T-helper 2 cell treated with Interferon-gamma antibody and Interleukin-4, amounts not matched to agents 5 μg/mL and 100 μg/mL, for 36 hours (primary cell): ENCODE results near the gene UCK2.
A peak's percentile ranks its signal among the peaks of the same experiment; 100 is the strongest.

Experiments used
- DNase-seq: peaks from one replicate; pipeline ENCODE4 v3.0.0; 2021; ENCODE audit warnings: low spot score
- H3K27ac Mint-ChIP-seq: one replicate; pipeline ENCODE4 v1.8.0; 2021; ENCODE audit warnings: mild to moderate bottlenecking, mixed read lengths
- H3K27me3 Mint-ChIP-seq: one replicate; pipeline ENCODE4 v1.8.0; 2021; ENCODE audit warnings: low read depth, mixed read lengths
- H3K36me3 Mint-ChIP-seq: one replicate; pipeline ENCODE4 v1.8.0; 2021; ENCODE audit warnings: low read depth, mixed read lengths
- H3K4me1 Mint-ChIP-seq: one replicate; pipeline ENCODE4 v1.8.0; 2021; ENCODE audit warnings: low read depth, mixed read lengths
- H3K4me3 Mint-ChIP-seq: one replicate; pipeline ENCODE4 v1.8.0; 2022; ENCODE audit warnings: mild to moderate bottlenecking, moderate library complexity, mixed read lengths
- H3K9me3 Mint-ChIP-seq: one replicate; pipeline ENCODE4 v1.8.0; 2021; ENCODE audit warnings: mixed read lengths

The UCK2 gene

DNA sequence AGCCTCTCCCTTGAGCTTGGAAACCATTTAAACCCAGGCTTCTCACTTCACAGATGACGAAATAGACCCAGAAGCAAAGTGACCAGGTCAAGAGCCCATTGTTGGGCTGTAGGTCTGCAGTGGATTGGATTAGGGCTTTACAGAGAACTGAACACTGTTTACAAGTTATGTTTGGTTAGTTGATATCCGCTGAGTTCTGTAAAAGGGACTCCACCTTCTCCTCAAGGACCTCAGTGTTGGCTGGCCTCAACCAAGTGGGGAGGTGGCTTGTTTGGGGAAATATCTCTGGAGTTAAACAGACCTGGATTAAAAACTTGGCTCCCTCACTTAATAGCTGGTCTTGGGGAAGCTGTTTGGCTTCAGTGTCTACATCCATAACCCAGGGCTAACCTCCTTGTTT is 88.1 kb downstream of the UCK2 start:
- H3K36me3 Mint-ChIP-seq, result peaks cover 3% of the 10 kb centered on the region
- no peaks in the 10 kb centered on the region for H3K9me3 Mint-ChIP-seq
- H3K4me1 Mint-ChIP-seq, result peaks cover 8% of the 10 kb centered on the region
- no peaks in the 10 kb centered on the region for H3K27me3 Mint-ChIP-seq
- no peak overlapping the region for H3K4me3 Mint-ChIP-seq
- no peak overlapping the region for H3K27ac Mint-ChIP-seq
- no peak for DNase-seq

DNA sequence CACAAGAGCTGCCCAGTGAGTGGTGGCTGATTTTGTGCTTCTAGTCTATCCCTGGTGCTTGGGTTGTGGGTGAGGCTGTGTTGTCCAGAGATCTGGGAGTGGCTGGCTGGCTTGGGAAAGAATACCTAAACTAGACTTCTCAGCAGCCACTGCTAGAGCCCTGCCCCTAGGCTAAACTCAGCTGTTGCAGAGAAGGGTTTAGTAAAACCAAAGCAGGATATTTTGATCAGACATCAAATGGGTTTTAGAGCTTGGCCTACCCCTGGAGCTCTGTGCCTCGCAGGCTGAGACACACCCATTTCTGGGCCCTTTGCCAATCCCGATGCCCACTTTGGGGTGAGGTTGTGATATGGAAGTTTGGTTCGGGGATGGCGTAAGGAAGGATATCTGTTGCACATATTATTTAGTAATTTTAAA is 88.5 kb downstream of the UCK2 start:
- Mint-ChIP-seq H3K4me1 (peaks cover 8% of the 10 kb centered on the region), H3K27me3 (no peaks in the 10 kb centered on the region), H3K4me3 (no peak overlapping the region), H3K36me3 (peaks cover 2% of the 10 kb centered on the region), H3K27ac (no peak overlapping the region), H3K9me3 (no peaks in the 10 kb centered on the region)
- no peak for DNase-seq

DNA sequence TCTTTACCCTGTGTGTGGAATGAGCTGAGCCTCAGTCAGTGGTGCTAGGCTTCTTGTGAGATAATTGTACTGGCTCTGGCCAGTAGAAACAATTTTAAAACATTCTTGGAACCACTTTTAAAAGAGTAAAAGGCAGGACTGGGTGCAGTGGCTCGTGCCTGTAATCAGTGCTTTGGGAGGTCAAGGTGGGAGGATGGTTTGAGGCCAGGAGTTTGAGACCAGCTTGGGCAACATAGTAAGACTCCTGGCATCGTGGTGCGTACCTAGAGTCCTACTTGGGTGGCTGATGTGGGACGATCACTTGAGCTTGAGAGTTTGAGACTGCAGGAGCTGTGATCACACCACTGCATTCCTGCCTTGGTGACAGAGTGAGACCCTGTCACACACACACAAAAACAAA is 89.8 kb downstream of the UCK2 start:
- Mint-ChIP-seq H3K27me3 (peaks cover 4% of the 10 kb centered on the region), H3K4me1 (peaks cover 8% of the 10 kb centered on the region), H3K27ac (no peak overlapping the region), H3K36me3 (peaks cover 2% of the 10 kb centered on the region), H3K4me3 (no peak overlapping the region), H3K9me3 (no peaks in the 10 kb centered on the region)
- no peak for DNase-seq

DNA sequence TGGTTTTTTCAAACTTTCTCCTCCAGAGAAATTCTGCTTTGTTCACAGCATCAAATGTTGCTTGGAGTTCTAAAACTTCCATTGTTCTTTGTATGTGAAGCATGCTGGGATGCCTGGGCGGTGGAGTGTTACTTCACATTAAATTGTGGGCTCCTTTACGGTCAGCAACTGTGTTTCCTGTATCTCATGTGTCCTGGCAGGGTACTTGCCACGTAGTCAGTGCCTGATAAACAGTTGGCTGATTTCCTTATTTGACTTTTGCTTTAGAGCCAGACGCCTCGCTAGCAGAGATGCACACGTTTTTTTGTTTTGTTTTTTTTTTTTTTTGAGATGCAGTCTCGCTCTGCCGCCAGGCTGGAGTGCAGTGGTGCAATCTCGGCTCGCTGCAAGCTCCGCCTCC is 96.7 kb downstream of the UCK2 start:
- Mint-ChIP-seq H3K27me3 (peaks cover 16% of the 10 kb centered on the region), H3K4me1 (peaks cover 15% of the 10 kb centered on the region), H3K9me3 (no peaks in the 10 kb centered on the region), H3K36me3 (no peaks in the 10 kb centered on the region), H3K4me3 (no peak overlapping the region), H3K27ac (no peak overlapping the region)
- no peak for DNase-seq

DNA sequence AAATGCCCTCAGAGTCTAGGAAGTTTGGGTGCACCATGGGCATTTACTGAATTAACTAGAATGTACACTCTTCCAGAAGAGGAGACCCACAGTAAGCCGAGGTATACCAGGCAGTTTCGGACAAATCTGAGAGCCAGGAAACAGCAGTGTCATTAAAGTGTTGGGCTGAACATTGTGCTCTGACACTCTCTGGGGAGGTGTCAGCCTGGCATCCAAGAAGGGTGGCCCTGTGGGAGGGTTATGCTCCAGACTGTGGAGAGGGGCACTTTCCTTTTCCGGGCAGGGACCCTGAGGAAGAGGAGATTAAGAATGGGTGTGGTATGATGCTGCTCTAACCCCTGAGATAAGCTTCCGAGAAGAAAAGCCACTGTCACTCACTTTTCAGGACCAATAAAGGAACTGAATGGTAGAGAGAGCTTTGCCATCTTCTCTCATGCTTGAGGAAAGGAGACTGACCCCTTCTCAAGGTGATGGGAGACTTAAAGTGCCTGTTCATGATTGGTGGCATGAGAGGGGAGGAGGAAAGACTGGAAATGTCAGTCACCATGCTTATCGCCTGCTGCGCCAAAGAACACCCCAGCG is 98.2 kb downstream of the UCK2 start:
- no peak overlapping the region for H3K4me3 Mint-ChIP-seq
- H3K36me3 Mint-ChIP-seq, result no peaks in the 10 kb centered on the region
- DNase-seq, result no peak

DNA sequence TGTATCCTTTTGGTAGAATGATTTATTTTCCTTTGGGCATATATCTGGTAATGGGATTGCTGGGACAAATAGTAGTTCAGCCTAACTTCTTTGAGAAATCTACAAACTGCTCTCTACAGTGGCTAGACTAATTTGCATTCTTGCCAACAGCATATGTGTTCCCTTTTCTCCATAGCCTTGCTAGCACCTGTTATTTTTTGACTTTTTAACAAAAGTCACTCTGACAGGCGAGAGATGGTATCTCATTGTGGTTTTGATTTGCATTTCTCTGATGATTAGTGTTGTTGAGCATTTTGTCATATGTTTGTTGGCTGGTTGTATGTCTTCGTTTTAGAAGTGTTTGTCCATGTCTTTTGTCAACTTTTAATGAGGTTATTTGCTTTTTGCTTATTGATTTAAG is 99.8 kb downstream of the UCK2 start:
- Mint-ChIP-seq H3K9me3 (no peaks in the 10 kb centered on the region), H3K4me3 (peak overlapping the region; percentile 7), H3K27ac (peak overlapping the region; percentile 46), H3K27me3 (peaks cover 13% of the 10 kb centered on the region), H3K36me3 (no peaks in the 10 kb centered on the region), H3K4me1 (peaks cover 15% of the 10 kb centered on the region)
- DNase-seq, result no peak

More for the DNA sequence above, 98.2 kb downstream of the UCK2 start:
- Mint-ChIP-seq H3K27me3 (peaks cover 17% of the 10 kb centered on the region), H3K4me1 (peaks cover 15% of the 10 kb centered on the region), H3K9me3 (no peaks in the 10 kb centered on the region), H3K27ac (no peak overlapping the region)

DNA sequence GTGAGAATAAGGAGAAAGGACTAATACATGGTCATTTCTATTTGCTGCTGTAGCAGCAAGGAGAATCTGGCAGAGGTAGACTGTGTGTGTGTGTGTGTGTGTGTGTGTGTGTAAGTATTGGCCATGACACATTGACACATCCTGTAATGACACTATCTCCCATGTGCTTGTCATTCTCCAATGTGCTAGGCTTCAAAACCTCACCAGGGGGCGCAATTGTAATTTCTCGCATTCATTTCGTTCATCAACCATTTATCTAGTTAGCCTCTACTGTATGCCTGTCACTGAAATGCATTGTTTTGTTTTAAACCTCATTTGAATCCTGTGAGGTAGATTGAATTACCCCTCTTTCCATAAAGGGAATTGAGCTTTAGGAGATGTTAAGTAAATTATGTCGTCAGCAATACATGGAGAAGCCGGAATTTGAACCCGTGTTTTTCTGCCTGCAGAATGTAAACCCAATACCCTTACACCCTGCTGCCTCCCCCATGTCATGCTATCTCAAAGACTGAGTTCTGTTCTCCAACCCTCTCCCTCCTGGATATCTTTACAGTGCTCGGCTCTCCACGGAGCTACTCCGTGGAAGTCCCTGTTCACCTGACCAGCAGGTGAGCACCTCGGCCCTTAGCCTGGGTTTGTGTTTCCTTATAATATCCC is 100.8 kb downstream of the UCK2 start:
- Mint-ChIP-seq H3K9me3 (no peaks in the 10 kb centered on the region), H3K27me3 (peaks cover 6% of the 10 kb centered on the region), H3K4me1 (peaks cover 15% of the 10 kb centered on the region), H3K27ac (no peak overlapping the region), H3K36me3 (no peaks in the 10 kb centered on the region), H3K4me3 (no peak overlapping the region)
- DNase-seq, result peak; percentile 47

DNA sequence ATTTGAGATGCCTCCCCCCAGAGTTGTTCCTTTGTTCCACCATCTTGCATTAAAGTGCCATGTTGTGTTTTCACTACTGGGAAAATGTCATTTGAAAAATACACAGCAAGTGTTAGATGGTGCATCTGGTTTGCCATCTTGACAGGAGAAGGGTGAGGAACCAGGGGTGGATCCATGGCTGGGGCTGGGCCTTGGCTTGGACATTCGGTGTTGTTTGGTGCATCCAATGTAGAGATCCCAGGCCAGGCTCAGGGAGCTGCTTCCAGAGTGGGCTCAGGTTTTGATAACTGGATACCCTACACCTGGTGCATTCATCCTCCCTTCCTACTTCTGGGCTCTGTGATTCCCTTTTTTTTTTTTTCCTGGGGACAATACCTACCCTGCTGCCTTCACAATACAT is 103.5 kb downstream of the UCK2 start:
- H3K27me3 Mint-ChIP-seq, result peaks cover 2% of the 10 kb centered on the region
- no peak for DNase-seq

DNA sequence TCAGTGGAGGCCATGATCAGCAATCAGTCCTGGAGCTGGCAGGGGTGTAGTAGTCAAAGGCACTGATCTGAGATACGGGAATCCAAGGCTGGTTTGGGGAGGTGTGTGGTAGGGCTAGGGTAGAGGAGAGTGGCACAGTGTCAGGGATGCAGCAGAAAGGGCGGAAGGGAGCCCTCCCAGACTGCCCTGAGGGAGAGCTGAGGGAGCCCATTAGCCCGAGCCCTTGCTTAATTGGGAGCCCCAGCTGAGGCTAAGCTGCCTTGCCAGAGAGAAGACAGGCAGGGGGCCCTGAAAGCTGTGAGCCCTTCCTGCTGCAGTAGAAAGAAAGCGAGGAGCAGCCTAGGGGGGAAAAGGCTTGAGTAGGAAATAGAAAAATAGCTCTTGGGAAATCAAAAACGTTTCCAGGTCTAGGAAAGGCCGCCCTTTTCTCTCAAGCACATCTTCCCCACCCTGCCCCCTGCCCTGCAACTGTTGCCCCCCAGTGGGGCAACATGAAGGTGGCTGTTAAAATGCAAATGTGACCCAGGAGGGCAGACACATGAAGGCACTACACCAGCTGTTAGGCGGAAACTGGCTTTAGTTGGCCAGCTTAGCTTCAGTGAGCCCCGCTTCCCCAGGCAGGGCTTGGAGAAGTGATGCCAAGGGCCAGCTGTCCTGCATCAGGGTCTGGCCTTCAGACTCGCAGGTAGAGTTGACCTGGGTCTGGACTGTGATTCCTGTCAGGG is 106.2 kb downstream of the UCK2 start:
- peaks cover 2% of the 10 kb centered on the region for H3K27me3 Mint-ChIP-seq
- H3K4me1 Mint-ChIP-seq, result no peaks in the 10 kb centered on the region
- no peak overlapping the region for H3K27ac Mint-ChIP-seq
- H3K4me3 Mint-ChIP-seq, result no peak overlapping the region
- no peak for DNase-seq
- no peaks in the 10 kb centered on the region for H3K9me3 Mint-ChIP-seq
- H3K36me3 Mint-ChIP-seq, result no peaks in the 10 kb centered on the region

More for the DNA sequence above, 103.5 kb downstream of the UCK2 start:
- H3K4me3 Mint-ChIP-seq, result no peak overlapping the region
- H3K36me3 Mint-ChIP-seq, result no peaks in the 10 kb centered on the region
- H3K27ac Mint-ChIP-seq, result no peak overlapping the region
- H3K9me3 Mint-ChIP-seq, result no peaks in the 10 kb centered on the region
- peaks cover 13% of the 10 kb centered on the region for H3K4me1 Mint-ChIP-seq

DNA sequence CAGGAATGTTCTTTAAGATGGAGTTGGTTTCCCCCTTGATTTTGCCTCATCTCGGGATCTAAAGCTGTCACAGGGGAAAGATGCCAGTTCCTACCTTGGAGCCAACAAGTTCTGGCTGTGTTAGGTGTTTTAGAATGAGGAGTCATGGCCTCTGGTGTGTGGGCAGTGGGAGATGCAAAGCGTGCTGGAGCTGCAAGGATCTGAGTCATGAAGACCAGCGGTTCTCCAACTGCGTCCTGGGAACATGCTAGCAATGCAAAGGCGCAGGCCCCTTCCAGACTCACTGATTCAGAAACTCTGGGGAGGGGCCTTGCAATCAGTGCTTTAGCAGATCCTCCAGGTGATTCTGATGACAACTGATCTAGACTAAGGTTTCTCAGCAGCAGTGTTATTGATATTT is 109.1 kb downstream of the UCK2 start:
- Mint-ChIP-seq H3K9me3 (no peaks in the 10 kb centered on the region), H3K4me1 (no peaks in the 10 kb centered on the region), H3K36me3 (no peaks in the 10 kb centered on the region), H3K27ac (no peak overlapping the region), H3K27me3 (no peaks in the 10 kb centered on the region), H3K4me3 (no peak overlapping the region)
- DNase-seq, result no peak

DNA sequence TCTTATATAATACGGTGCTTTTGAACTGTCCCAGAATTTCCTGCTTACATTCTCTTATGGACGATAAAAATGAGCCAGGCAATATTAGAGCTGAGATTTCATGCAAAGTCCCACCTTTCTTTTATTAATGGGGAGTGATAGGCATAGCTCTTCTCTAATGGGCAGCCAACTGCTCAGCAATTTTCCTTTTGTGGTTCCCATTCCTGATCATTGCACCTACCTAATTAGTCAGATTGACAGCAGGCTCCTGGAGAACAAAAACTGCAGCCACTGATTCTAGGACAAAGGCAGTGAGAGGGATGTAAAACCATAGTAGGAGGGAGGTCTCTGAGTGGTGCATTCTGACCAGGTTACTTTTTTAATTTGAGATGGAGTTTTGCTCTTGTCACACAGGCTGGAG is 110.4 kb downstream of the UCK2 start:
- Mint-ChIP-seq H3K27ac (no peak overlapping the region), H3K36me3 (no peaks in the 10 kb centered on the region), H3K4me1 (no peaks in the 10 kb centered on the region), H3K27me3 (no peaks in the 10 kb centered on the region), H3K9me3 (no peaks in the 10 kb centered on the region), H3K4me3 (no peak overlapping the region)
- no peak for DNase-seq

DNA sequence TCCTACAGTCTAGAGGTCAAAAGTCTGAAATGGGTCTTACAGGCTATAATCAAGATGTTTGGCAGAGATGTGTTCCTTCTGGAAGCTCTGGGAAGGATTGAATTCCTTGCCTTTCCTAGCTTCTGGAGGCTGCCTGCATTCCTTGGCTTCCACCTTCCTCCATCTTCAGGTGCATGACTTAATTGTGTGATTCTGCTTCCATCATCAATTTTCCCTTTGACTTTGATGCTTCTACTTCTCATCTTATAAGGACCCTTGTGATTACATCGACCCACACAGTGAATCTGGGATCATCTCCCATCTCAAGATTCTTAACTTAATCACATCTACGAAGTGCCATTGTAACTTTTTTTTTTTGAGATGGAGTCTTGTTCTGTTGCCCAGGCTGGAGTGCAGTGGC is 111.4 kb downstream of the UCK2 start:
- Mint-ChIP-seq H3K4me1 (no peaks in the 10 kb centered on the region), H3K4me3 (no peak overlapping the region), H3K27me3 (no peaks in the 10 kb centered on the region), H3K27ac (no peak overlapping the region), H3K36me3 (no peaks in the 10 kb centered on the region), H3K9me3 (no peaks in the 10 kb centered on the region)
- no peak for DNase-seq

DNA sequence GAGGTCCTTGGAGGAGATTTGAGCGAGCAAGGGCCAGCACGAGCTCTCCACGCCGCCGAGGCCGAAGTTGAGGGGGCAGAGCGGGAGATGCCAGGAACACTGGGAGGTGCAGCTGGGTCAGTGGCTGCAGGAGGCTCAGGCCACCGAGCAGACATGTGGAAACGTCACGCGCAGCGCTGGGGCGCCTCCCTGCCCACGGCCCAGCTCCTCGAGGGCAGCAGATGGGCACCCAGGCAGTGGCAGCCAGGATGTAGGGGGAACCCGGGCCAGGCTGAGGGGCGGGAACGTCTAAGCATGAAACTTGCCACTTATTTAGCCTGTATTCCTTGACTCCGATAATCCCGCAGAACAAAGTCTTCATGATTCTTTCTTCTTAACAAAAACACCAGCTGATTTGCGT is 114.1 kb downstream of the UCK2 start:
- H3K4me3 Mint-ChIP-seq, result no peak overlapping the region
- no peak for DNase-seq
- no peak overlapping the region for H3K27ac Mint-ChIP-seq
- H3K9me3 Mint-ChIP-seq, result no peaks in the 10 kb centered on the region
- H3K36me3 Mint-ChIP-seq, result no peaks in the 10 kb centered on the region
- H3K27me3 Mint-ChIP-seq, result no peaks in the 10 kb centered on the region
- no peaks in the 10 kb centered on the region for H3K4me1 Mint-ChIP-seq

DNA sequence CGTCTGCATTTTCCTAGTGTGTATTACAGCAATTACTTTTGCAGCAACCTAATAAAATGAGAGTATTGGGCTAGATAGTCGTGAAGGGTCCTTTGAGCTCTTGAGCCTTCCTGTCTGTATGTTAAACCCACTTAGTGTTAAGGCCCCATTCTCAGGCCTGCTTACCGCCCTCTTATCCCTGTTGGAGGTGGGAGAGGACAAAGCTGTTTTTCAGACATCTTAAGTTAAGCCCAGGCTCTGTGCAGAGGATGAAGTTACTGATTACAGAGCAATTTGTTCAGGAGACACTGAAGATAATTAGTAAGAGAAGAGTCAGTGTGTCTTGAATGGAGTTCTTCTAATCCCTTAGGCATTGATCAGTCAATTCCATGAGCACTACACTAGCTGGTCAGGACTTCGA is 114.6 kb downstream of the UCK2 start:
- no peaks in the 10 kb centered on the region for H3K9me3 Mint-ChIP-seq
- no peaks in the 10 kb centered on the region for H3K36me3 Mint-ChIP-seq
- H3K27ac Mint-ChIP-seq, result no peak overlapping the region
- no peaks in the 10 kb centered on the region for H3K27me3 Mint-ChIP-seq
- H3K4me3 Mint-ChIP-seq, result no peak overlapping the region
- DNase-seq, result no peak
- H3K4me1 Mint-ChIP-seq, result no peaks in the 10 kb centered on the region
